ENCODE results near the gene DAB1. TPM values are rescaled to one million over a fixed set of nuclear protein-coding genes. Genes with fewer than 3 reads are reported as not detected.
A peak's percentile ranks its signal among the peaks of the same experiment; 100 is the strongest.

The DAB1 gene
- total RNA-seq, 1 experiment from 2014 or later: not detected

DNA sequence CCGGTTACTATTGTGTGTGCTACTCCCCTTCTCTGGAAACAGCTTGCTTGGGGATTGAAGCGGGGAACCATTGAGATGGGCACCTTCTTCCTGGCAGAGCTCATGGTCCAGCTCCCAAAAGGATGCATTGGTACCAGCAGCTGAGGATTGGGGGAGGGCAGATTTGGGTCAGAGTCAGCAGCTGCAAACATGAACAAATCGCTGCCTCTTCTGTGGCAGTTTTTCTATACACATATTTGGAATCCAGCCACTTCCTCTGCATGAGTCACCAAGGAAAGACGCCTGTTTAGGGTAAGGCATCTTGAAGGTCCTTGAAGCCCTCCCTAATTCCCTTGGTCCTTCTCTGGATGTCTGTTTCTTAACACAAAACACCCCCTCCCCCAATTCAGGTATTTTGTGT, 104.7 kb downstream of the DAB1 start:
- DNase-seq (ENCODE audit: low spot score): no peak

DNA sequence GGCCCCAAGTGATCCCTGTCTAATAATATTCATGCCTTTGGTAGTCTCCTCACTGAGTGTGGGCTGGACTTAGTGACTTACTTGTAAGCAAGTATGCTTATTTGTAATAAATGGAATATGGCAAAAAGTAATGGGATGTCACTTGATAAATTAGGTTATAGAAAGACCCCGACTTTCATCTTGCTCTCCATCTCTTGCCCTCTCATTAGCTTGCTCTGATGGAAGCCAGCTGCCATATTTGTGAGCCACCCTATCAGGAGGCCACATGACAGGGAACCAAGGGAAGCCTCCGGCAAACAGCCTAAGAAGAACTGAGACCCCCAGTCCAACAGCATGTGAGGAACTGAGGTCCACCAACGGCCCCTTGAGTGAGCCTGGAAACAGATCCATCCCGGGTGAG, 107.0 kb downstream of the DAB1 start:
- no peak for DNase-seq (ENCODE audit: low spot score)

DNA sequence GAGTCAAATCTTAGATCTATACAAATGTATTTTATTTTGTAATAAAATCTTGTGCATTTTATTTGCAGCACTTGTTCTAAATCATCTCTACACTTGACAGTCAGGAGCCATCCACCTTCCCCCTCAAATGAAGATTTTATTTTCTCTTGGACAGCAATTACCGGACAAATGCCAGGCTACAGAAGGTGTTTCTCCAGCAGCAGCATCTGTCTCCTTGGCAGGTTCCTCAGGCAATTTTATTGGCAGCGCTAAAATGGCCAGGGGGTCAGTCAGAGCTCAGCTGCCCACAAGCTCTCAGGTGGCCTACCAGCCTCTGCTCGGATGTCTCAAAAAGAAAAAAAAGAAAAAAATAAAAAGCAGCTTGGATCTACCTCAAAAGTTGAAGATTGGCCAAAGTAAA, 107.6 kb downstream of the DAB1 start:
- DNase-seq (ENCODE audit: low spot score): no peak

DNA sequence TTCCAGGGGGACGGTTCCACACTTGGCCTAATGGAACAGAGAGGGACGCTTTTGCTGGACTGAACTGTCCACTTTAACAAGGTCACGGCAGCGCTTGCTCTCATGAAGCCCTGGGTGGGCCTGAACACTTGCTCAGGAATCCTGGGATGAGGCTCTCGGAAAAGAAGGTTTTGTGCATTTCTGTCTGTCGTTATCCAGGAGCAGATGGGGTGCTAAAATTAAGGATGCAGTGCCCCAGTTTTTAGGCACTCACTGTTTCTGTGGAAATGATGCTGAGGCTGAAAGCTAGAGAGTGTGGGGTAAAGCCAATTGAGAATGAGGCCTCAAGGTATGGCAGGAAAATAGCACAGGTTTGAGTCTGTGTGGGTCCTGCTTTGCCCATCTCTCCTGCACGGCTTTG, 111.0 kb downstream of the DAB1 start:
- no peak for DNase-seq (ENCODE audit: low spot score)

DNA sequence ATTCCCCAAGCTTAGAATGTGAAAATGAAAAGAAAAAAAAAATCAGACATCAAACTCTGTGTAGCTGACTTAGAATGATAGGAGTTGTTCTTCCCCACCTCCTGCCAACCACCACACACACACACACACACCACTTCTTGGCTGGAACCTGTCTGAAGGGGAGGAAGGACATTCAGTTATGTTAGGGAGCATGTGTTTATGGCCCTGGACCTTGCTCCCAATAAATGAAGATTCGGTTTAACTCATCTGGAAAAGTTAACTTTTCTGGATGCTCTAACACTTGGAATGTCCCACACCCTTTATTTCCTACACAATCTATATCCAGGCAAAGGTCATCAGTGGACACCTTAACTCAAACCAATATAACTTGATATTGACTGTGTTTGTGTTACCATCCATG, 112.4 kb downstream of the DAB1 start:
- no peak for DNase-seq (ENCODE audit: low spot score)

DNA sequence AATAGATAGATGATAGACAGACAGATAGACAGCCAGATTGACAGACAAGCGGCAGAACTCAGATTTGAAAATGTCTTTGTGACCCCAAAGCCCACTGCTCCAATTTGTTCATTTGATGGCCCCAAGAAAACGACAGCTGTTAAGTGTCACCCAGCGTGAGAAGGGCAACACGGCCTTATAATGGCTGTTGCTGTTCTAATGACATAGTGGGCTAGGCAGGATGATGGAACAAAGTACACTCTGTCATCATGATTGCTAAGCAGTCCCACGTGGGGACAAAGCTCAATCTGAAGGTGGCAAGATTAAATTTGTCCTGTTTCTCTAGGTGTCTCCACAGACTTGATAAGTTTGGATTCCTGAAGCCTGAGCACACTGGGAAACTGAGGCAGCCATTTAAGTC, 112.9 kb downstream of the DAB1 start:
- no peak for DNase-seq (ENCODE audit: low spot score)

DNA sequence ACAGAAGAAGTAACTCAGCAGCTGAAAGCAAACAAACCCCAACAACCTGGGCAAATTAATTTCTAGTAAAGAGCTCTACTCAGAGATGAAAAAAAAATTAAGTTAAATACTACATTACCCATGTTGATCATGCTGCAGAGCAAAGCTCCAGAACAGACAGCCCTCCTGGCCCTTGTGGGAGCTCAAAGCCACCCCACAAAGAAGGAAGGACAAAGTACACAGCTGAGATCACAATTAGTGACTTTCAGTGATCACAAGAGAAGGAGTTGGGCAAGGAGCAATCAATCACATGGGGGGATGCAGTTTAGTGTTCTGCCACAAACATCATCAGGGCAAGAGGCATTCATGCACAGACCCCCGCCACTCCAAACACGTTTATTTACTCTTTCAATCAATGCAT, 114.2 kb downstream of the DAB1 start:
- no peak for DNase-seq (ENCODE audit: low spot score)

- peak; percentile 22 for DNase-seq (ENCODE audit: low spot score)
Observed at GRCh38 chr1:57307392-57308170, 116.3 kb downstream of the DAB1 start.

DNA sequence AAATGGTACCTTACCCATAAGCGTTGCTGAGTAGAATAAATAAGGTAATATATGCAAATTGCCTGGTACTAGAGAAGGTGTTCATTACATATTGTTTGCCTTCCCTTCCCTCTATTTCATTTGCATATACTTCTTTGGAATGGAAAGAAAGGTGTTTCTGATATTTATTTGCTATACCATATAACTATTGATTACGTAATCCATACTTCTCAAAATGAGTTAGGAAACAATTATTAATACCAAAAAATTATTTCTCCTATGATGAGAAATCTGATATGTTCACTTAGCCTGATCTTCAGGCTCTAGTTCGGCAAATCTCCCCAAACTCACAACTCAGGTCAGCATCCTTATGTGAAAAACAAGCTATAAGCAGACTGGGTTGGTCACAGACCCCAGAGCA, 119.3 kb downstream of the DAB1 start:
- no peak for DNase-seq (ENCODE audit: low spot score)

DNA sequence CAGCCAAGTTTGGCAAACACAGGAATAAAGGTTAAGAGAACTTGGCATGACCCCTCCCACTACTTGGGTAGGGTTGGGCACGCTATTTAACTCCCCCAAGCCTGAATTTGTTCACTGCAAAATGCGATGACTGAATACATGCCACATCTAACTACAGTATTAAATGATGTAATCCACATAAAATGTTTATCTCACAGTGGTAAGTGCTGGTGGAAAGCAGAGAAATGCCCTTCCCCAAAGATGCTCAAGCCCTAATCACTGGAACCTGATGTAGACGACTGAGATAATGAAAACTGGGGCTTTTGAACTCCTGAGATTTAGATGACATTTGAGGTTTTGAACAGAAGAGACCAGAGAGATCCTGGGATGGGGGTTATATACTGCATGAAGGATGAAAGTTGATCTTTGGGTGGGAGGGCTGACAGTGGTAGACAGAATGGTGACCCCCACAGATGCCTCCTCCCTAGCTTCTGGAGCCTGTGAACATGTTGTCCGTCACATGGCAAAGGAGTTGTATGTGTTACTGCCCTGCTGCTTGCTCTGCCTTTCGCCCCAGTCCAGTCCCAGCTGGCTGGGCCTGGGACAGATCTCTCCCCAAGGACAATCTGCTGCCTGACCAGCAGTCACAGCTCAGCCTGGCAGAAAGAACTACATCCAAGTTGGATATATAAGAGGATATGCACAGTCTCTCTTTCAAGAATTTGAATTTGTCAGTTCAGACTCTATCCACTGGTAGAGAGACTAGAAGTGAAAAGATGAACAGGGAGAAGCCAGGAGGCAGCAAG, 120.9 kb downstream of the DAB1 start:
- DNase-seq (ENCODE audit: low spot score): no peak

GRCh38 chr1:57300186-57300585, 123.7 kb downstream of the DAB1 start:
- DNase-seq (ENCODE audit: low spot score): no peak

DNA sequence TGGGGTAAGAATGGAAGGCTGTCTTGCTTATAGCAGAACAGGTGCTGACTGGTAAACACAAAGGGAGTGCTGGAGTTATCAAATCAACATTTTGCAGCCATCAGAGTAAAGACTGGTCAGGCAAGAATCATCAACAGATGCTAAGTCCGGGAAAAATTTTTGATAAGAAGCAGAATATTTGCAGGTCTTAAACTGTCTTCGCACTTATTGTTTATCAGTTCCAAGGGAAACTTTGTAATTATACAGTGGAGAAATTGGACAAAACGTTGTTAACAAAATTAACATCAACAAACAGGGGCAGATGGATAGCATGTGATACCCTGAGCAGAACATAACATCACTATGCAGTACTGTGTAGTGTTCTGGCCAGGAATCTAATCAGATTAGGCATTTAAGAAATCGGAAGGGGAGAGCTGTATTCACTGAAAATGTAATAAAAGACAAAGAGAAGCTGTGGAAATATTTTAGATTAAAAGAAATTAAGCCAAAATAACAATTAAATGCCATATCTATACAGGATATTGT, 127.1 kb downstream of the DAB1 start:
- DNase-seq (ENCODE audit: low spot score): no peak

DNA sequence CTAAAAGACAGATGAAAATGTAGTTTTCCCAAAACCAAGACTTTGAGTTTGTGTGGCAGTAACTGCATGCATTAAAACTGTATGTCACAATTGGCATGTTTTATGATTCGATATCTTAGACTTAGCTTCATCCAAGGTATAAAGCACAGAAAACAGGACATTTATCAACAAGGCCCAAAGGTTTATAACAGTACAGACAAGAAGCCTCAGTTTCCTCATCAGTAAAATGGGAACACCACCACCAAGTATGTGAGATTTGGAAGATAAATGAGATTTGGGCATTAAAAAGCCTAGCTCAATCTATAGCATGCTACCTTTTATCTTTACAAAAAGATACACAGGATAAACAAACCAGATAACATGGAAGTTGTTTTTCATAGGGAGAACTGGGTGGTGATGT, 128.5 kb downstream of the DAB1 start:
- DNase-seq (ENCODE audit: low spot score): no peak

GRCh38 chr1:57294177-57294576, 129.7 kb downstream of the DAB1 start:
- no peak for DNase-seq (ENCODE audit: low spot score)

GRCh38 chr1:57293214-57293613, 130.6 kb downstream of the DAB1 start:
- no peak for DNase-seq (ENCODE audit: low spot score)

GRCh38 chr1:57289781-57290180, 134.1 kb downstream of the DAB1 start:
- no peak for DNase-seq (ENCODE audit: low spot score)

GRCh38 chr1:57285992-57286391, 137.9 kb downstream of the DAB1 start:
- DNase-seq (ENCODE audit: low spot score): no peak

- DNase-seq (ENCODE audit: low spot score): no peak
Observed at GRCh38 chr1:57282411-57282810, 141.4 kb downstream of the DAB1 start.

DNA sequence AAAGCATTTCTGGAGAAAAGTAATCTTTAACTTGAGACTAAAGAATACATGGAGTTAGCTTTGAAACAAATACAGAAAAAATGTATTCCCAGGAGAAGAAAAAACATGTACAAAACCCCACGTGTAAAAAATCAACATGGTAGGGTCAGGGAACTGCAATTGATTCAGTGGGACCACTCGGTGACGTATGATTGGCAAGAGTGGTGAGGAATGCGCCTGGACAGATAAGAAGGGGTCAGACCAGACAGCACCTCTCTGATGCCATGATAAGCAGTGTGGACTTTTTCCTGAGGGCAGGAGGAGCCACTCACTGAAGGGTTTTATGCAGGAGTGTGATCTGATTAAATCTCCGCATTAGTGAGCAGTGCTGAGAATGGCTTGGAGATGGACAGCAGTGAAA, 142.5 kb downstream of the DAB1 start:
- DNase-seq (ENCODE audit: low spot score): no peak

DNA sequence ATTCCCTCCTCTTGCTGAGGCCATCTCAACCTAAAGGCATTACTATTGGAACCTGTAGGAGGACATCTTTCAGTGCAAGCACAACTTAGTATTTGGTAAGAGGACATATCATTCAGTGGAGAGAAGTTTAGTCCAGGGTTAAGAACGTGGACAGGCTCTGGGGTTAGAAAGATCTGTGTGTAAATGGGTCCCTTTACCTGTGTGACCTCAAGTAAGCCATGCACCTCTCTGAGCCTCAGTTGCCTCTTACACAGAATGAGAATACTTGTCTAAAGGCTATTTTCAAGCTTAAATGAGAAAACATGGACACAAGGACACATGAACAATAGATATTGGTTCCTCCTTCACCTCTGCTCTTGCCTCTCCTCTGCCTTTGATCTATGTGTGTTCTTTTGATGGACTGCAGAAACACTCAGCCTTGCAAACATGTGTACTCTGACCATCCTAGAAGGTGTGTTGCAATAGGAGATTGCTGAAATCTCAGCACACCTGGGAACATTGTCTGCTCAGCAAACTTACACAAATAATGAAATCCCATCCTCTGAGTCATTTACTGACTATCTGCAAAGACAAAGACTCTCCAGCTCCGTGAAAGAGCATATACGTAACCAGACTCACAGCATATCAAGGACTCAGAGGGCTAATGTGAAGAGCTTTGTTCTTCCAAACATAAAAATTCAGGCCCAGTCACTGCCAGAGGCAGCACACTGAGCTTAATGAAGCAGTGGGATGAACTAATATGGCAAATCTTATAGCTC, 143.8 kb downstream of the DAB1 start:
- DNase-seq (ENCODE audit: low spot score): no peak

DNA sequence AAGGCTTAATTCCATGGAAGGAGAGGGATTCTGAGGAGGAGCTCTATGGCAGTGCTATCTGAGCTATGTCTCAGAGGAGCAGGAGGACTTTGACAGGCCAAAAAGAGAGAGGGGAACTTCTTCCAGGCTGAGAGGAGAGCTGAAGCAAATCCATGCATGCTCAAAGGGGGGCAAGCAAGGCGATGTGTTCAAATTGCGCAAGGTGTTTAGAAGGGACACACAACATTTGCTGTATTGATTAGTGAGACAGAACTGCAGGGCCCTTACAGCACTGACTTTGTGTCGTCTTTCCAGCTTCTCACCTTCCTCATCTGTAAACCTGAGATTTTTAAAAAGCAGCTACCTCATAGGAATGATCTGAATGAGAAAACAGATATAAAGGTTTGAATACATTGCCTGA, 145.3 kb downstream of the DAB1 start:
- no peak for DNase-seq (ENCODE audit: low spot score)

DNA sequence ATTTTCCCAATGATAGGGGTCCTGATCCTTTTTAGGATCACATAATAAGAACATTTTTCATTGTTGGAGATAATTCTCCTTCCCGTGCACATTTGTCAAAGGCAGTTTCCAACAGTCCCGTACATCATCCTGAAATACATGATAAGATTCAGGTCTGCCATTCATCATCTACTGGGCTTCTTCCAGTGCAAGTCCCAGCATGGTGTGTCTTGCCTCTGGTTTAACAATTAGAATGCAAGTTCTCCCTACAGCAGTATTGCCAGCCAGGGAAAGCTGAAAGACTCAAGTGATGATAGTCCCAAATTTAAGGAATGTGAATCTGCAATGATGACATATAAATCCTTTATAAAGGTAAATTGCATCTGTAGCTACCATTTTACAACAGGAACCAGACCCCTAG, 146.2 kb downstream of the DAB1 start:
- no peak for DNase-seq (ENCODE audit: low spot score)
